GM23338 (cell line): ENCODE measurements around the gene NOTCH1. TPM values are rescaled to one million over a fixed set of nuclear protein-coding genes. Genes with fewer than 3 reads are reported as not detected.

ENCODE experiments used
- ATAC-seq: fragments of 200-7000 bp; cut with Tn5 transposase; 3 replicates; pipeline ENCODE4 v1.9.1; 2020
- DNase-seq: peaks from one replicate; pipeline ENCODE4 v3.0.0-alpha.2; 2015; ENCODE audit warnings: low spot score
- H2AFZ ChIP-seq: fragments of 200-600 bp; sonication (generic); 2 replicates; pipeline ENCODE4 v1.8.0; 2016; ENCODE audit warnings: antibody characterized with exemption, mild to moderate bottlenecking, moderate library complexity
- H3F3A ChIP-seq: fragments of 200-600 bp; sonication (generic); replicated peaks from 2 replicates; pipeline ENCODE4 v1.8.0; 2017; ENCODE audit warnings: antibody characterized with exemption, mixed run types, low read depth
- H3K27ac ChIP-seq: fragments of 200-600 bp; sonication (generic); 2 replicates; pipeline ENCODE4 v1.6.1; 2016; ENCODE audit warnings: low read depth
- H3K27me3 ChIP-seq: fragments of 200-600 bp; sonication (generic); 2 replicates; pipeline ENCODE4 v1.8.0; 2016; ENCODE audit warnings: mild to moderate bottlenecking, mixed run types, moderate library complexity; ENCODE audit not compliant: insufficient read depth
- H3K36me3 ChIP-seq: fragments of 200-600 bp; sonication (generic); 2 replicates; pipeline ENCODE4 v1.8.0; 2016; ENCODE audit warnings: mild to moderate bottlenecking; ENCODE audit not compliant: insufficient read depth
- H3K4me1 ChIP-seq: fragments of 200-600 bp; sonication (generic); 2 replicates; pipeline ENCODE4 v1.8.0; 2016; ENCODE audit warnings: mild to moderate bottlenecking, moderate library complexity; ENCODE audit not compliant: insufficient read depth
- H3K4me2 ChIP-seq: fragments of 200-600 bp; sonication (generic); 2 replicates; pipeline ENCODE4 v1.7.1; 2017; ENCODE audit warnings: mixed run types
- H3K4me3 ChIP-seq: fragments of 200-600 bp; sonication (generic); 2 replicates; pipeline ENCODE4 v1.6.1; 2016; ENCODE audit warnings: mixed run types
- H3K79me2 ChIP-seq: fragments of 200-600 bp; sonication (generic); replicated peaks from 2 replicates; pipeline ENCODE4 v1.8.0; 2017; ENCODE audit warnings: mild to moderate bottlenecking; ENCODE audit not compliant: insufficient read depth
- H3K9me2 ChIP-seq: fragments of 200-600 bp; sonication (generic); 2 replicates; pipeline ENCODE4 v1.8.0; 2017; ENCODE audit not compliant: insufficient read depth
- H4K20me1 ChIP-seq: fragments of 200-600 bp; sonication (generic); replicated peaks from 2 replicates; pipeline ENCODE4 v1.8.0; 2017; ENCODE audit warnings: mild to moderate bottlenecking; ENCODE audit not compliant: insufficient read depth
- H3K27ac Mint-ChIP-seq: 2 replicates; pipeline ENCODE4 v1.8.0; 2020; ENCODE audit warnings: inconsistent platforms, mild to moderate bottlenecking, moderate library complexity, mixed read lengths
- H3K27me3 Mint-ChIP-seq: 3 replicates; pipeline ENCODE4 v1.8.0; 2022; ENCODE audit warnings: low read depth, mild to moderate bottlenecking, moderate library complexity, mixed read lengths, inconsistent platforms; ENCODE audit not compliant: insufficient read depth, poor library complexity
- H3K36me3 Mint-ChIP-seq: 3 replicates; pipeline ENCODE4 v1.8.0; 2021; ENCODE audit warnings: low read depth, mild to moderate bottlenecking, inconsistent platforms, moderate library complexity, mixed read lengths
- H3K4me1 Mint-ChIP-seq: 3 replicates; pipeline ENCODE4 v1.8.0; 2020; ENCODE audit warnings: mild to moderate bottlenecking, inconsistent platforms, mixed read lengths
- H3K4me3 Mint-ChIP-seq: 3 replicates; pipeline ENCODE4 v1.8.0; 2021; ENCODE audit warnings: moderate library complexity, mild to moderate bottlenecking, inconsistent platforms, mixed read lengths
- H3K9me3 Mint-ChIP-seq: 3 replicates; pipeline ENCODE4 v1.8.0; 2020; ENCODE audit warnings: moderate library complexity, mild to moderate bottlenecking, inconsistent platforms, mixed read lengths
- CREB1 ChIP-seq: fragments of 250-450 bp; sonication (Bioruptor Pico); IDR thresholded peaks from 2 replicates; pipeline ENCODE4 v1.5.0; 2020; ENCODE audit warnings: low read depth, mild to moderate bottlenecking, moderate library complexity
- ETS1 ChIP-seq: IDR thresholded peaks from 2 replicates; pipeline ENCODE4 v1.6.1; 2016; ENCODE audit warnings: antibody characterized with exemption
- EZH2 ChIP-seq: fragments of 200-600 bp; sonication (generic); IDR thresholded peaks from one replicate; pipeline ENCODE4 v1.8.0; 2017; ENCODE audit warnings: antibody characterized with exemption, mild to moderate bottlenecking, low read depth; ENCODE audit not compliant: unreplicated experiment
- EZH2phosphoT487 ChIP-seq: fragments of 200-600 bp; sonication (generic); IDR thresholded peaks from one replicate; pipeline ENCODE4 v1.8.1; 2018; ENCODE audit warnings: antibody characterized with exemption; ENCODE audit not compliant: unreplicated experiment
- JUNB ChIP-seq: IDR thresholded peaks from one replicate; pipeline ENCODE4 v1.6.1; 2016; ENCODE audit warnings: antibody characterized with exemption; ENCODE audit not compliant: unreplicated experiment
- POLR2AphosphoS5 ChIP-seq: IDR thresholded peaks from 2 replicates; pipeline ENCODE4 v1.6.1; 2016; ENCODE audit warnings: antibody characterized with exemption, low read depth
- STAT1 ChIP-seq: IDR thresholded peaks from one replicate; pipeline ENCODE4 v1.6.1; 2016; ENCODE audit warnings: antibody characterized with exemption; ENCODE audit not compliant: unreplicated experiment
- ZNF114 ChIP-seq: fragments of 250-450 bp; sonication (Bioruptor Pico); IDR thresholded peaks from 2 replicates; pipeline ENCODE4 v1.5.0; 2020; ENCODE audit warnings: mild to moderate bottlenecking, moderate library complexity
- ZNF331 ChIP-seq: fragments of 250-450 bp; sonication (Bioruptor Pico); IDR thresholded peaks from 2 replicates; pipeline ENCODE4 v1.5.0; 2020; ENCODE audit warnings: low read depth, mild to moderate bottlenecking, moderate library complexity
- ZNF462 ChIP-seq: fragments of 250-450 bp; sonication (Bioruptor Pico); IDR thresholded peaks from 2 replicates; pipeline ENCODE4 v1.5.0; 2020; ENCODE audit warnings: mild to moderate bottlenecking, moderate library complexity
- polyA plus RNA-seq: library from polyadenylated mRNA; unstranded; fragments of >200 nt; fragmentation: Nextera tagmentation; extraction: Ambion mirVana; gene quantifications from 2 replicates; pipeline ENCODE4 v1.2.1, GENCODE V29; 2016
- total RNA-seq: library from RNA; depleted of rRNA; stranded (reverse); fragments of >200 nt; shearing (Covaris generic); gene quantifications from 2 replicates; pipeline ENCODE4 v1.2.3, GENCODE V29; 2014
- TF ChIP-seq, protein P1 (sequence below), 2 experiments: fragments of 200-600 bp in 1 of 2; sonication (generic) in 1 of 2; conservative IDR thresholded peaks; 2 replicates each; pipeline versions ENCODE4 v1.5.1 to v1.6.1; 2016 to 2017; ENCODE audit warnings: antibody characterized with exemption in 2 of 2, low read depth in 2 of 2, mild to moderate bottlenecking in 2 of 2, moderate library complexity in 1 of 2
- TF ChIP-seq, protein P2 (sequence below): IDR thresholded peaks from one replicate; pipeline ENCODE4 v1.6.1; 2018; ENCODE audit warnings: antibody characterized with exemption; ENCODE audit not compliant: unreplicated experiment

NOTCH1 gene
- total and polyA plus RNA-seq, 2 experiments from 2014 or later: 9.9 to 97.2 TPM

DNA sequence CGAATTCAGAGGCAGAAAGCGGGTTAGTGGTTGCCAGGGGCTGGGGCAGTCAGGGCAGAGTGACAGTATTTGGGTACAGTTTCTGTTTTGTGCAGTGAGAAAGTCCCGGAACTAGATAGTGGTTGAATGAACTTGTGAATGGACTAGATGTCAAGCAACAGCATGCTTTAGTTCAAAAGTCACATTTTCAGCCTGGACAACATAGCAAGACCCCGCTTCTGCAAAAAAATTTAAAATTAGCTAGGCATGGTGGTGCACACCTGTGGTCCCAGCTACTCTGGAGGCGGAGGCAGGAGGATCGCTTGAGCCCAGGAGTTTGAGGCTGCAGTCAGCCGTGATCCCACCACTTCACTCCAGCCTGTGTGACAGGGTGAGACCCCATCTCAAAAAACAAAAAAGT is 8.4 kb downstream of the NOTCH1 start:
- no peaks in the 10 kb centered on the region for H3K27me3 ChIP-seq
- ATAC-seq (no peak), DNase-seq (no peak)
- no peaks in the 10 kb centered on the region for H3K4me1 ChIP-seq
- H3K27ac Mint-ChIP-seq: no peak overlapping the region
- H3K79me2 ChIP-seq: peaks cover 77% of the 10 kb centered on the region
- H3K4me1 Mint-ChIP-seq: peaks cover 34% of the 10 kb centered on the region
- no peak overlapping the region for H3K27ac ChIP-seq
- no peaks in the 10 kb centered on the region for H3K36me3 ChIP-seq
- no peak overlapping the region for H3K4me2 ChIP-seq
- H3K36me3 Mint-ChIP-seq: peaks cover 23% of the 10 kb centered on the region; the same call in 2 of the 3 replicates
- H2AFZ ChIP-seq: no peak overlapping the region
- H4K20me1 ChIP-seq: peaks cover 14% of the 10 kb centered on the region; the same call in 1 of the 2 replicates
- H3K9me3 Mint-ChIP-seq: no peaks in the 10 kb centered on the region
- H3K4me3 Mint-ChIP-seq: no peak overlapping the region
- TF ChIP-seq POLR2AphosphoS5: no peak
- TF ChIP-seq STAT1: no peak
- TF ChIP-seq, protein P1, sequence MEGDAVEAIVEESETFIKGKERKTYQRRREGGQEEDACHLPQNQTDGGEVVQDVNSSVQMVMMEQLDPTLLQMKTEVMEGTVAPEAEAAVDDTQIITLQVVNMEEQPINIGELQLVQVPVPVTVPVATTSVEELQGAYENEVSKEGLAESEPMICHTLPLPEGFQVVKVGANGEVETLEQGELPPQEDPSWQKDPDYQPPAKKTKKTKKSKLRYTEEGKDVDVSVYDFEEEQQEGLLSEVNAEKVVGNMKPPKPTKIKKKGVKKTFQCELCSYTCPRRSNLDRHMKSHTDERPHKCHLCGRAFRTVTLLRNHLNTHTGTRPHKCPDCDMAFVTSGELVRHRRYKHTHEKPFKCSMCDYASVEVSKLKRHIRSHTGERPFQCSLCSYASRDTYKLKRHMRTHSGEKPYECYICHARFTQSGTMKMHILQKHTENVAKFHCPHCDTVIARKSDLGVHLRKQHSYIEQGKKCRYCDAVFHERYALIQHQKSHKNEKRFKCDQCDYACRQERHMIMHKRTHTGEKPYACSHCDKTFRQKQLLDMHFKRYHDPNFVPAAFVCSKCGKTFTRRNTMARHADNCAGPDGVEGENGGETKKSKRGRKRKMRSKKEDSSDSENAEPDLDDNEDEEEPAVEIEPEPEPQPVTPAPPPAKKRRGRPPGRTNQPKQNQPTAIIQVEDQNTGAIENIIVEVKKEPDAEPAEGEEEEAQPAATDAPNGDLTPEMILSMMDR (conservative IDR thresholded peaks at IDR 0.05; ENCODE audit: low read depth in 2 of 2): no peak
- TF ChIP-seq ZNF331 (CRISPR knock-in tag): no peak
- TF ChIP-seq CREB1: no peak
- TF ChIP-seq, protein P2, sequence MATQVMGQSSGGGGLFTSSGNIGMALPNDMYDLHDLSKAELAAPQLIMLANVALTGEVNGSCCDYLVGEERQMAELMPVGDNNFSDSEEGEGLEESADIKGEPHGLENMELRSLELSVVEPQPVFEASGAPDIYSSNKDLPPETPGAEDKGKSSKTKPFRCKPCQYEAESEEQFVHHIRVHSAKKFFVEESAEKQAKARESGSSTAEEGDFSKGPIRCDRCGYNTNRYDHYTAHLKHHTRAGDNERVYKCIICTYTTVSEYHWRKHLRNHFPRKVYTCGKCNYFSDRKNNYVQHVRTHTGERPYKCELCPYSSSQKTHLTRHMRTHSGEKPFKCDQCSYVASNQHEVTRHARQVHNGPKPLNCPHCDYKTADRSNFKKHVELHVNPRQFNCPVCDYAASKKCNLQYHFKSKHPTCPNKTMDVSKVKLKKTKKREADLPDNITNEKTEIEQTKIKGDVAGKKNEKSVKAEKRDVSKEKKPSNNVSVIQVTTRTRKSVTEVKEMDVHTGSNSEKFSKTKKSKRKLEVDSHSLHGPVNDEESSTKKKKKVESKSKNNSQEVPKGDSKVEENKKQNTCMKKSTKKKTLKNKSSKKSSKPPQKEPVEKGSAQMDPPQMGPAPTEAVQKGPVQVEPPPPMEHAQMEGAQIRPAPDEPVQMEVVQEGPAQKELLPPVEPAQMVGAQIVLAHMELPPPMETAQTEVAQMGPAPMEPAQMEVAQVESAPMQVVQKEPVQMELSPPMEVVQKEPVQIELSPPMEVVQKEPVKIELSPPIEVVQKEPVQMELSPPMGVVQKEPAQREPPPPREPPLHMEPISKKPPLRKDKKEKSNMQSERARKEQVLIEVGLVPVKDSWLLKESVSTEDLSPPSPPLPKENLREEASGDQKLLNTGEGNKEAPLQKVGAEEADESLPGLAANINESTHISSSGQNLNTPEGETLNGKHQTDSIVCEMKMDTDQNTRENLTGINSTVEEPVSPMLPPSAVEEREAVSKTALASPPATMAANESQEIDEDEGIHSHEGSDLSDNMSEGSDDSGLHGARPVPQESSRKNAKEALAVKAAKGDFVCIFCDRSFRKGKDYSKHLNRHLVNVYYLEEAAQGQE: no peak
- no peak for TF ChIP-seq EZH2
- no peak for TF ChIP-seq JUNB
- no peak for TF ChIP-seq ZNF114 (CRISPR knock-in tag)
- no peak for TF ChIP-seq ZNF462
- no peak for TF ChIP-seq ETS1
- no peak for TF ChIP-seq EZH2phosphoT487
- no peak overlapping the region for H3K4me3 ChIP-seq
- peaks cover 4% of the 10 kb centered on the region; the same call in 1 of the 2 replicates for H3F3A ChIP-seq
- H3K9me2 ChIP-seq: no peaks in the 10 kb centered on the region
- H3K27me3 Mint-ChIP-seq: peaks cover 6% of the 10 kb centered on the region
